ENCODE results near the gene TRMO. TPM values are rescaled to one million over a fixed set of nuclear protein-coding genes. Genes with fewer than 3 reads are reported as not detected.

Gene TRMO
- total RNA-seq, 2 experiments from 2014 or later, result 13.1 to 14.1 TPM

DNA sequence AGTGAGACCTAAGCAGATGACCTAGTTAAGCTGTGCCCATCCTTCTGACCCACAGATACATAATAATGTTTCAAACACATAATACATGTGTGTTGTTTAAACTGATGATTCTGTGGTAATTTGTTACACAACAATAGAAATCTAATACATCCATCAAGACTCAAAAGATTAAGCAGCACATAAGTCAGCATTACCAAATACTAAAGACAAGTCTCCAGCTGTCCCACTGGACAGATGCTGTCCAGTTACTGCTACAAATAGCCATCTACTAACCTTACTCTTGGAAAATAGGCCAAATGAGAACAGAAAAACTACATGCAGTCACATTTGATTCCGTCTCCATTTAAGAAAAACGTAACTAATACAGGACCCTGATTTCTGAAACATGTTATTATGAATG is 10.8 kb downstream of the TRMO start:
- ChIA-PET POLR2A (no interaction called here), CTCF (no interaction called here)

GRCh38 chr9:97910357-97910756 is 11.9 kb downstream of the TRMO start:
- CTCF ChIA-PET, result interaction anchor here (1.6 to 2.7 kb wide), 2 partner anchors 10 to 12 kb away, joined by 7 to 12 read pairs; partner anchors contain the start of gene TRMO
- POLR2A ChIA-PET, result interaction anchor here (1.4 kb wide), 1 partner anchor 12 kb away, joined by 5 read pairs; the partner anchor contains the start of gene TRMO

- ChIA-PET POLR2A (interaction anchor here (0.6 kb wide), 1 partner anchor 14 kb away, joined by 6 read pairs; no protein-coding TSS in a partner anchor), CTCF (interaction anchor here (0.6 to 2.7 kb wide), 3 partner anchors 13 to 82 kb away, joined by 3 to 12 read pairs (median 5); partner anchors contain the start of gene TRMO)
Observed at GRCh38 chr9:97908705-97909104, 13.6 kb downstream of the TRMO start.

- ChIA-PET POLR2A (no interaction called here), CTCF (no interaction called here)
Observed at GRCh38 chr9:97907632-97908031, 14.7 kb downstream of the TRMO start.

- POLR2A ChIA-PET, result no interaction called here
- CTCF ChIA-PET, result interaction anchor here (1.3 kb wide), 1 partner anchor 14 kb away, joined by 8 read pairs; no protein-coding TSS in a partner anchor
Observed at GRCh38 chr9:97907046-97907445, 15.3 kb downstream of the TRMO start.

GRCh38 chr9:97906236-97906831 is 16.0 kb downstream of the TRMO start:
- ChIA-PET CTCF (interaction anchor here (0.6 to 1.3 kb wide), 4 partner anchors 13 to 76 kb away, joined by 3 to 8 read pairs (median 4); no protein-coding TSS in a partner anchor), POLR2A (interaction anchor here (0.7 to 0.8 kb wide), 2 partner anchors 17 to 209 kb away, joined by 3 to 4 read pairs; partner anchors contain the start of gene XPA)

DNA sequence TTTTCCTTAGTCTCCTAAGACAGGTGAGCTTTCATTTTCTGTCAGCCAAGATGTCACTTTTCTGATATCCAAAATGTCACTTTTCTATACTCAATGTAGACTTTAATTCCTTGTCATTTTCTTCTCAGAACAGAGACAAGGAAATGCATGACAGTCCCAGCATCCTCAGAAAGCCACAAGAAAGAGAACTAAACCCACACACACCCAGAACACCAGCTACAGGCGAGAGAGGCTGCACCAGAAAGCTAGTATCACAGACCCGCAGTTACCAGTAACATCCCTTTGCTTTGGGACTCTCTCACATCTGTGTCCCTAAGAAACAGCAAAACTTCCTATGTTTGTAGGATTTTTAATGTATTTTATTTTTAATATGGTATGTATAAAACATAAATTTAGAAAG is 17.1 kb downstream of the TRMO start:
- CTCF ChIA-PET, result interaction anchor here (1.8 kb wide), 1 partner anchor 51 kb away, joined by 4 read pairs; no protein-coding TSS in a partner anchor
- POLR2A ChIA-PET, result interaction anchor here (0.6 to 1.2 kb wide), 2 partner anchors 16 to 211 kb away, joined by 3 read pairs; no protein-coding TSS in a partner anchor

GRCh38 chr9:97904725-97905124 is 17.6 kb downstream of the TRMO start:
- ChIA-PET POLR2A (interaction anchor here (0.6 to 1.2 kb wide), 4 partner anchors 17 to 212 kb away, joined by 3 to 10 read pairs (median 4); partner anchors contain the start of gene TRMO), CTCF (interaction anchor here (1.8 kb wide), 1 partner anchor 51 kb away, joined by 4 read pairs; no protein-coding TSS in a partner anchor)

DNA sequence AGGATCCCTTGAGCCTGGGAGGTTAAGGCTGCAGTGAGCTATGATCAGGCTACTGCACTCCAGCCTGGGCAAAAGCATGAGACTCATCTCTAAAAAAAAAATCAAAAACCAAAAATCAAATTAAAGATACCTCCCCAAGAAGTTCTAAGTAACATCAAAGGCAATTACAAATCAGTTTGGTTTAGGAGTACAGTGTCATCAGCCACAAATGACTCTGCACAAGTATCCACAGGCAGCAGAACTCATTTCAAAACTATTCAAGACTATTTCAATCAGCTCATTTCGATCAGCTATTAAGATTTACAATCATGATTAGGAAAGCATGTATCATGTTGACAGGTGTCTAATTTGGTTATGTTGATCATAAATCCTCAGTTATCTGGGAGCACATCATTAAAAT is 19.1 kb downstream of the TRMO start:
- CTCF ChIA-PET, result interaction anchor here (3.3 to 4.4 kb wide), 2 partner anchors 13 to 19 kb away, joined by 19 to 30 read pairs; partner anchors contain the start of gene TRMO
- POLR2A ChIA-PET, result interaction anchor here (1.0 kb wide), 1 partner anchor 18 kb away, joined by 3 read pairs; no protein-coding TSS in a partner anchor

DNA sequence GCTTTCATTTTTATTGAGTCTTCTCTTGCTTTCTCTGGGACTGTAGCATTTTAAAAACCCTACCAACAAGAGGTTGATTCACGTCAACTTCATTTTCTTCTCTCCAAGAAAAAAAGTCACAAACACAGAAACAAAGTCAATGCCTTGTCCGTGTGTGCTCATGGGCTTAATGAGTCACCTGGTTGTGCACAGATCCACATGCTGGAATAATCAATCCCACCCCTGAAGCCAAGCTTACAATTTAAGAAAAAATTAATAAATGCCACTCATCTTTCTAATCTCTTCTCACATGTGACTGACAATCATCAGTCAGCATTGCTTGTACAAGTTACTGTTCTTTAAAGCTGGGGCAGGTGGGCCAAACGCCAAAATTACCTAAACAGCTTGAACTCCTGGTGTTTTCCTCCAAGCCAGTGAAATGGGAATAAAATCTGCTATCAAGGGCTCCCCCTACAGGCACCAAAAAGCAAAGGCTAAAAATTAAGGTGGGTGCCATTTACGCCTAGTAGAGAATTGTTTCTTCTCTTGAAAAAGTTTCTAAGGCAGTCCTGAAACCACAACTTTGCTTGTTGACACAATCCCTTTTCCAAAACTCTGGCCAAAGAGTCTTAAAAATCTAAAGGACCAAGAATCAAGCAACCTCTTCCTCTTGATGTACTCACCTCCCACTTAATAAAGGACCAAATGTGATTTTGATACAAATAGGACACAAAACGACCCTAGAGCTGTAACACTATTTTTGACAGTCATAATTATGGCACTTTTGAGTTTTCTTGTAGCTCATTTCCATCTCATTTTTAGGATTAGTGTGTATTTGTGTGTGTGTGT is 21.3 kb downstream of the TRMO start:
- ChIA-PET CTCF (interaction anchor here (0.6 to 4.4 kb wide), 10 partner anchors 8 to 202 kb away, joined by 3 to 30 read pairs (median 4); partner anchors contain the start of gene TRMO), POLR2A (interaction anchor here (0.6 kb wide), 1 partner anchor 31 kb away, joined by 4 read pairs; no protein-coding TSS in a partner anchor)

GRCh38 chr9:97900103-97900737 is 22.1 kb downstream of the TRMO start:
- POLR2A ChIA-PET, result no interaction called here
- CTCF ChIA-PET, result interaction anchor here (0.6 to 4.4 kb wide), 7 partner anchors 8 to 201 kb away, joined by 3 to 30 read pairs (median 5); partner anchors contain the start of gene TRMO

GRCh38 chr9:97895695-97896332 is 26.5 kb downstream of the TRMO start:
- ChIA-PET CTCF (no interaction called here), POLR2A (interaction anchor here (1.1 kb wide), 1 partner anchor 242 kb away, joined by 4 read pairs; no protein-coding TSS in a partner anchor)

DNA sequence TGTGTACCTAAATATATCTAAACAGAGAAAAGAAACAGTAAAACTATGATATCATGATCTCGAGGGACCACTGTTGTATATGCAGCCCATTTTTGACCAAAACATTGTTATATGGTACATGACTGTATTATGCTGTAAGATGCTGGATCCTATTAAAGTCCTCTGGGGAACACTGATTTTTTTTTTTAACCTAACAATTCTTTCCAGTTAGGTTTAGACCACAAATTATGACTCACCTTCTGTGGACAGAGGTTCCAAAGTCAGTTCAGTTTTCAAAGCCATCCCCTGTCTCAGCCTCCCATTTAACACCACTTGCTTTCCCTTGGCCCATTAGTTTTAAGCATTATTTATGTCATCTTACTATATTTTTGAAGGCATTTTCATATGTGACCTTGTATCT is 27.1 kb downstream of the TRMO start:
- ChIA-PET POLR2A (no interaction called here), CTCF (no interaction called here)

GRCh38 chr9:97892421-97892820 is 29.9 kb downstream of the TRMO start:
- ChIA-PET POLR2A (no interaction called here), CTCF (interaction anchor here (0.9 to 1.3 kb wide), 2 partner anchors 9 to 187 kb away, joined by 3 to 5 read pairs; no protein-coding TSS in a partner anchor)

DNA sequence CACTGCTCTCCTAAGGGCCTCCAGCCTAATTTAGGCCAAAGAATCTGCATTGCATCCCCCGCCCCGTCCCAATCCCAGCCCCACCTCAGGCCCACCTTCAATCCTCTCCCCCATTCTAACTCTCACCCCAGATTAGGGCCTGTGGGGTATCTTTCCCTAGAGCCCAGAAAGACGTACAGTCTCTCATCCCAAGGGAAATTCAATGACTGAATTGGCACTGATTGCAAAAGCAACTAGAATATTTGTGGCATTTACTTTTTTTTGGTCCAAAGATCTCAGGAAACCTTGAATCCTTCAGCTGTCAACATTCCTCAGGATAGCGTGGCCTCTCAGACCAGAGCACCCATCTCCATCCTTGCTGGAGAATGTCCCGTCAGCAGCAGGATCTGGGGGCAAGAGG is 30.6 kb downstream of the TRMO start:
- ChIA-PET POLR2A (no interaction called here), CTCF (interaction anchor here (0.9 to 4.1 kb wide), 2 partner anchors 10 to 186 kb away, joined by 3 to 30 read pairs; no protein-coding TSS in a partner anchor)

GRCh38 chr9:97889941-97890887 is 32.1 kb downstream of the TRMO start:
- ChIA-PET POLR2A (no interaction called here), CTCF (interaction anchor here (0.7 to 4.1 kb wide), 9 partner anchors 8 to 178 kb away, joined by 3 to 30 read pairs (median 3); no protein-coding TSS in a partner anchor)

- CTCF ChIA-PET, result no interaction called here
- POLR2A ChIA-PET, result no interaction called here
Observed at GRCh38 chr9:97880336-97880735, 42.0 kb downstream of the TRMO start.

DNA sequence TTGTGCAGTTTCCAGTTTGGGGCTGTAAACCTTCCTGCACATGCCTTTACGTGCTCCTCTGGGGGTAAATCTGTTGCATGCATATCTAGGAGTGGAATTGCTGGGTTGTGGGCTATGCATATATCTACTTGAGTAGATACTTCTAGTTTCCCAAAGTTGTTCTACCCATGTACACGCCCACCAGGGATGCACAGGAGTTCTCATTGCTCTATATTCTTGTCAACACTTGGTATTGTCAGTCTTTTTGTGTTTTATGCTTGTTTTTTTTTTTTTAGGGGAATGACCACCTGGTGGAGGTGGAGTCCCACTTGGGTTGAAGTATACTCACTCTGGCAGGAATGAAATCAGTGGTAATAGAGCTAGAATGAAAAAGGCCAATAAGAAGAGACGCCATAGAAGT is 46.2 kb downstream of the TRMO start:
- CTCF ChIA-PET, result no interaction called here
- POLR2A ChIA-PET, result no interaction called here

Measured in activated CD8-positive, alpha-beta memory T cell treated with anti-CD3 and anti-CD28 coated beads for 36 hours (primary cell).